ENCODE measurements around the gene FBXL4.

FBXL4 gene

DNA sequence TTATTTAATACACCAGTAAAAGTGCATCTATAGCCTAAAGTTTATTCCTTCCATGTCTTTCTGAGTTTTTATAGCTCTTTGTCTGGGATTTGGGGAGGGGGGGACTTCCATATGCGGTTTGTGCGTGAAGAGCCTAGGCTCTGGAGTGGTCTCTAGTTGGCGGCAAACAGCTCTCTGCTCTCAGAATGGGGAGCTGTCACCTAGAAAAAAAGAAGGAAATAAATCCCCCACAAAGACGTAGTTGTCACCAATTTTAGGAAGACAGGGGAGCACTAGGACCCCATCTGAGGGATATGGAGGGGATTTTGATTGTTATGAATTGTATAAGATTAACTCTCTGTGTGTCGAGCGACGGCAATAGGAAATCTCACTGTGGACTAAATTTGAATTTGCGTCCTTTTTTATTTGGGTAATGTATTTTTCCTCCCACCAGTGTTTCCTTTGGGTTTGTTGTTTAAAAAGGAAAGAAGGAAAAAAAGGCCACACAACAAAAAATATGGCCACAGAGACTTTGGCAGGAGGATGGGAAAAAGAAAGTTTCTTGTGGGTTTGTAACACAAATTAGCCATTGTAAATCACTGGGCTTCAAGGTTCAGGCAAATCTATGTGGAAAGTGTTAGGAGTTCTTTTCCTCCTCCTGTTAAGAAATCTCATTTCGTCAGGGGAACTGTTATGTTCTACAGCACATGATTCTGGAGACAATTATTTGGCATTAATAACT lies 106.0 kb downstream of the FBXL4 start:
- H4K20me1 ChIP-seq (ENCODE audit: insufficient read depth, low read length): no peaks in the 10 kb centered on the region
- no peak for DNase-seq
- no peak overlapping the region for H3K4me2 ChIP-seq (ENCODE audit: insufficient read depth, low read length)
- TF ChIP-seq, protein P1, sequence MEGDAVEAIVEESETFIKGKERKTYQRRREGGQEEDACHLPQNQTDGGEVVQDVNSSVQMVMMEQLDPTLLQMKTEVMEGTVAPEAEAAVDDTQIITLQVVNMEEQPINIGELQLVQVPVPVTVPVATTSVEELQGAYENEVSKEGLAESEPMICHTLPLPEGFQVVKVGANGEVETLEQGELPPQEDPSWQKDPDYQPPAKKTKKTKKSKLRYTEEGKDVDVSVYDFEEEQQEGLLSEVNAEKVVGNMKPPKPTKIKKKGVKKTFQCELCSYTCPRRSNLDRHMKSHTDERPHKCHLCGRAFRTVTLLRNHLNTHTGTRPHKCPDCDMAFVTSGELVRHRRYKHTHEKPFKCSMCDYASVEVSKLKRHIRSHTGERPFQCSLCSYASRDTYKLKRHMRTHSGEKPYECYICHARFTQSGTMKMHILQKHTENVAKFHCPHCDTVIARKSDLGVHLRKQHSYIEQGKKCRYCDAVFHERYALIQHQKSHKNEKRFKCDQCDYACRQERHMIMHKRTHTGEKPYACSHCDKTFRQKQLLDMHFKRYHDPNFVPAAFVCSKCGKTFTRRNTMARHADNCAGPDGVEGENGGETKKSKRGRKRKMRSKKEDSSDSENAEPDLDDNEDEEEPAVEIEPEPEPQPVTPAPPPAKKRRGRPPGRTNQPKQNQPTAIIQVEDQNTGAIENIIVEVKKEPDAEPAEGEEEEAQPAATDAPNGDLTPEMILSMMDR (IDR thresholded peaks at IDR 0.05; ENCODE audit: borderline replicate concordance, extremely low read depth, low read length, poor library complexity, severe bottlenecking): no peak
- TF ChIP-seq EZH2 (IDR thresholded peaks at IDR 0.05; ENCODE audit: borderline replicate concordance, low read depth, low read length, severe bottlenecking): no peak
- H3K27ac ChIP-seq (ENCODE audit: low read length): no peak overlapping the region
- no peak overlapping the region for H3K4me3 ChIP-seq (ENCODE audit: low read depth in 1 of 2, low read length in 2 of 2)
- no peaks in the 10 kb centered on the region for H3K27me3 ChIP-seq (ENCODE audit: insufficient read depth, low read length, poor library complexity)
- H3K9me3 ChIP-seq (ENCODE audit: insufficient read depth, low read length, severe bottlenecking): no peaks in the 10 kb centered on the region
- H2AFZ ChIP-seq (ENCODE audit: low read depth, low read length): no peak overlapping the region
- no peak overlapping the region for H3K9ac ChIP-seq (ENCODE audit: low read depth, low read length)
- no peak for ATAC-seq (ENCODE audit: insufficient read depth, low read depth)
- no peaks in the 10 kb centered on the region for H3K36me3 ChIP-seq (ENCODE audit: insufficient read depth, low read length)
- H3K79me2 ChIP-seq (ENCODE audit: insufficient read depth, low read length): no peaks in the 10 kb centered on the region
- H3K4me1 ChIP-seq (ENCODE audit: insufficient read depth, low read length): no peaks in the 10 kb centered on the region

DNA sequence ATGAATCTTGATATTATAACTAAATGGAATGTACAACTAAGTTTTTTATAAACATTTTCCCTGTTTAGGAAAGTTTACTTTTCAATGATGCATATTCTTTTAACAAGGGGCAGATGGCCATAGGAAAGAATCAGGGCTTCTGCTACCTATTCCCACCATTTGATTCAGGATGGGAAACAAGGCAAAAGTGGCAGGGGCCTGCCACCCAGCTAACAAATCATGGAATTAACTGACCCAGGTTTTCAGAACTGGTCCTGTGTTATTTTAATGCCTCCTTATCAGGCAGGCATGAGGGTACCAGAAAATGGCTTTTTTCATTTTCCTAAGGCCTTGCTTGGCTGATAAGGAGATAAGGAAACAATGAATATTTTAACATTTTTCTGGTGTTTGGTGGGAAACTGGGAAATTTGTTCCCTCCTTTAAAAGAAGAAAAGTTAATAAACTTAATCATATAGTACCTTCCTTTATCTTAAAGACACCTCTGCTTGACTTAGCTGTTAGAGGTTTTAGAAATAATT lies 106.7 kb downstream of the FBXL4 start:
- no peaks in the 10 kb centered on the region for H3K4me1 ChIP-seq (ENCODE audit: insufficient read depth, low read length)
- no peak overlapping the region for H3K27ac ChIP-seq (ENCODE audit: low read length)
- H3K4me3 ChIP-seq (ENCODE audit: low read depth in 1 of 2, low read length in 2 of 2): no peak overlapping the region
- H2AFZ ChIP-seq (ENCODE audit: low read depth, low read length): no peak overlapping the region
- TF ChIP-seq, protein P1 (IDR thresholded peaks at IDR 0.05; ENCODE audit: borderline replicate concordance, extremely low read depth, low read length, poor library complexity, severe bottlenecking): no peak
- no peak for TF ChIP-seq EZH2 (IDR thresholded peaks at IDR 0.05; ENCODE audit: borderline replicate concordance, low read depth, low read length, severe bottlenecking)
- H3K9me3 ChIP-seq (ENCODE audit: insufficient read depth, low read length, severe bottlenecking): no peaks in the 10 kb centered on the region
- ATAC-seq (ENCODE audit: insufficient read depth, low read depth) (no peak), DNase-seq (no peak)
- no peaks in the 10 kb centered on the region for H4K20me1 ChIP-seq (ENCODE audit: insufficient read depth, low read length)
- no peaks in the 10 kb centered on the region for H3K36me3 ChIP-seq (ENCODE audit: insufficient read depth, low read length)
- no peak overlapping the region for H3K4me2 ChIP-seq (ENCODE audit: insufficient read depth, low read length)
- H3K79me2 ChIP-seq (ENCODE audit: insufficient read depth, low read length): no peaks in the 10 kb centered on the region
- H3K9ac ChIP-seq (ENCODE audit: low read depth, low read length): no peak overlapping the region
- no peaks in the 10 kb centered on the region for H3K27me3 ChIP-seq (ENCODE audit: insufficient read depth, low read length, poor library complexity)

DNA sequence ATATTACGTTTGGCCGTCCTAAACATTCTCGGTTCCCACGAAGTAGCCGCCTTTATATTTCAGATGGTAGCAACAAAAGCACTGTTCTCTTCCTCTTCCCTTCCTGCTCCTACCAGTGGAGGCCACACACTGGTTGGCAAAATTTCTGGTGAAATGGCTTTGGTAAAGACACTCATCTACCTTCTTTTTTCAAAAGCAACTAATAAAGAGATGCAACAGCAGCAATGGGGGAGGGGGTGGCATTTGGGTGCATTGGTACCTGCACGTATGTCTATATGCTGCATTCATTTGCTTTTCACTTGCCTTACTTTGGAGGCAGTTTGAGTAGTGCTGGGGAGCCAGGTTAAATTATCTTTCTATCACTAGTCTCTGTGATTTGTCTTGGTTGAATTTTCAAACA lies 107.4 kb downstream of the FBXL4 start:
- Histone ChIP-seq H3K4me1 (ENCODE audit: insufficient read depth, low read length) (no peaks in the 10 kb centered on the region), H3K4me3 (ENCODE audit: low read depth in 1 of 2, low read length in 2 of 2) (no peak overlapping the region), H3K4me2 (ENCODE audit: insufficient read depth, low read length) (no peak overlapping the region), H4K20me1 (ENCODE audit: insufficient read depth, low read length) (no peaks in the 10 kb centered on the region), H3K27me3 (ENCODE audit: insufficient read depth, low read length, poor library complexity) (no peaks in the 10 kb centered on the region), H3K9me3 (ENCODE audit: insufficient read depth, low read length, severe bottlenecking) (no peaks in the 10 kb centered on the region), H3K27ac (ENCODE audit: low read length) (no peak overlapping the region), H2AFZ (ENCODE audit: low read depth, low read length) (no peak overlapping the region), H3K36me3 (ENCODE audit: insufficient read depth, low read length) (no peaks in the 10 kb centered on the region), H3K79me2 (ENCODE audit: insufficient read depth, low read length) (no peaks in the 10 kb centered on the region), H3K9ac (ENCODE audit: low read depth, low read length) (no peak overlapping the region)
- DNase-seq (no peak), ATAC-seq (ENCODE audit: insufficient read depth, low read depth) (no peak)
- TF ChIP-seq, protein P1 (IDR thresholded peaks at IDR 0.05; ENCODE audit: borderline replicate concordance, extremely low read depth, low read length, poor library complexity, severe bottlenecking): no peak
- no peak for TF ChIP-seq EZH2 (IDR thresholded peaks at IDR 0.05; ENCODE audit: borderline replicate concordance, low read depth, low read length, severe bottlenecking)

All from DND-41 (cell line).